Sigmoid colon (tissue), 7 donors: ENCODE results near the gene CD34. TPM values are rescaled to one million over a fixed set of nuclear protein-coding genes. Genes with fewer than 3 reads are reported as not detected.

Experiments
- DNase-seq: peaks from one replicate; pipeline ENCODE4 v3.0.0-alpha.2; 2019
- H3K27ac ChIP-seq, 4 donors: fragments of 200-600 bp; sonication (generic); one replicate each; pipeline ENCODE4 v1.5.1; 2016 to 2019; ENCODE audit warnings: mild to moderate bottlenecking in 1 of 4
- H3K27me3 ChIP-seq, 3 donors: fragments of 200-600 bp; sonication (generic); one replicate each; pipeline ENCODE4 v1.5.1; 2019; ENCODE audit warnings: mild to moderate bottlenecking in 1 of 3
- H3K36me3 ChIP-seq, 4 donors: fragments of 200-600 bp; sonication (generic); one replicate each; pipeline ENCODE4 v1.5.1; 2016 to 2019
- H3K4me1 ChIP-seq, 4 donors: fragments of 200-600 bp; sonication (generic); one replicate each; pipeline ENCODE4 v1.5.1; 2017 to 2019
- H3K4me3 ChIP-seq, 4 donors: fragments of 200-600 bp; sonication (generic); one replicate each; pipeline ENCODE4 v1.5.1; 2017 to 2019; ENCODE audit warnings: mild to moderate bottlenecking in 2 of 4, moderate library complexity in 1 of 4
- H3K9me3 ChIP-seq, 4 donors: fragments of 200-600 bp in 3 of 4; sonication (generic) in 3 of 4; one replicate each; pipeline versions ENCODE4 v1.5.1 to v1.6.1; 2013 to 2019
- CTCF ChIP-seq, 4 experiments: fragments of 450-650 bp in 3 of 4; fragments of 200-600 bp in 1 of 4; IDR thresholded peaks; one replicate each; pipeline ENCODE4 v1.5.1; 2016 to 2019; ENCODE audit warnings: antibody characterized with exemption in 4 of 4, mild to moderate bottlenecking in 3 of 4, moderate library complexity in 2 of 4
- EP300 ChIP-seq, 4 donors: sonication (generic); formaldehyde crosslinking; IDR thresholded peaks; one replicate each; pipeline ENCODE4 v1.6.1; 2017; ENCODE audit warnings: antibody characterized with exemption in 4 of 4
- POLR2A ChIP-seq, 2 donors: fragments of 450-650 bp; IDR thresholded peaks; one replicate each; pipeline ENCODE4 v1.6.1; 2016; ENCODE audit warnings: antibody characterized with exemption in 2 of 2, mild to moderate bottlenecking in 2 of 2, moderate library complexity in 2 of 2
- POLR2AphosphoS5 ChIP-seq, 4 donors: sonication (generic); formaldehyde crosslinking; IDR thresholded peaks; one replicate each; pipeline ENCODE4 v1.6.1; 2017; ENCODE audit warnings: antibody characterized with exemption in 4 of 4
- WGBS, 2 donors: extraction: QIAGEN DNeasy Blood & Tissue Kit; methylation state at CpG; one replicate each; pipeline ENCODE4 v1.1.7; 2013; 5-methylcytosine and 5-hydroxymethylcytosine counted together
- intact Hi-C: fragments of 100-400 bp; cut with DNase I; formaldehyde crosslinking; loops from one replicate; pipeline ENCODE4 v1.15.1; 2023
- polyA plus RNA-seq, 3 donors: library from polyadenylated mRNA; stranded (reverse); fragments of 200-250 nt; gene quantifications; one replicate each; pipeline ENCODE4 v1.2.3, GENCODE V29; 2013
- total RNA-seq, 4 donors: library from RNA; depleted of rRNA; stranded (reverse); fragments of >200 nt; gene quantifications; one replicate each; pipeline ENCODE4 v1.1.0, GENCODE V29; 2016
- donor health status: healthy with polysubstance abuse.
- donor health status: Bipolar disorder and iron deficiency.
- donor health status: healthy.

The CD34 gene
- total and polyA plus RNA-seq, 7 donors: 1.8 to 58.7 (median 15.9) TPM

DNA sequence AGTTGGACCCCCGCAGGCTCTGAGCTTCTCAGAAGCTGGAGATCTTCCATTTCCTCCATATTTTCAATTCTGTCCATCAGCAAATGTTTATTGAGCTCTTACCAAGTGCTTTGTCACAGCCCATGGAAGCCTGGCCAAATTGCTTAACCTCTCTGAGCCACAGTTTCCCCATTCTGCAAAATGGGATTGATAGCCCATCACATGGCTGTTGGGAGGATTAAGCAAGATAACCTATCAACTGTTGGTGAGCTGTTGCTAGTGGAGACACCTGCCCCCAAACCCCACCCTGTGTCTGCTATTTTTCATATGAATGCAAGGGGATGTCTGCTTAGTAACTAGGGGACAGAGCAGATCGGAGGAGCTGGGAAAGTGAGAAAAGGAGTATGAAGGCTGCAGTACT, 38.3 kb downstream of the CD34 start:
- no peak for TF ChIP-seq EP300 (IDR thresholded peaks at IDR 0.05)
- no peak for TF ChIP-seq POLR2AphosphoS5 (IDR thresholded peaks at IDR 0.05)
- no peak for TF ChIP-seq CTCF (IDR thresholded peaks at IDR 0.05)
- TF ChIP-seq POLR2A (IDR thresholded peaks at IDR 0.05): no peak
- no peaks in the 10 kb centered on the region for H3K27me3 ChIP-seq
- H3K36me3 ChIP-seq: no peaks in the 10 kb centered on the region
- peak overlapping the region in 1 of 4 donors; percentile 56 for H3K27ac ChIP-seq
- no peaks in the 10 kb centered on the region for H3K9me3 ChIP-seq
- peaks cover 0 to 19% (median 14%) of the 10 kb centered on the region in 4 donors for H3K4me1 ChIP-seq
- no peak overlapping the region for H3K4me3 ChIP-seq
- WGBS, 2 donors: 91 to 92% methylated on average over 2 of the region's 2 CpGs
- no peak for DNase-seq
- intact Hi-C loops: no loop called here

GRCh38 chr1:207871117-207871649, 39.7 kb downstream of the CD34 start:
- TF ChIP-seq POLR2A (IDR thresholded peaks at IDR 0.05) (no peak), POLR2AphosphoS5 (IDR thresholded peaks at IDR 0.05) (no peak), EP300 (IDR thresholded peaks at IDR 0.05) (no peak), CTCF (IDR thresholded peaks at IDR 0.05) (no peak)
- Histone ChIP-seq H3K27me3 (no peaks in the 10 kb centered on the region), H3K4me3 (no peak overlapping the region), H3K36me3 (no peaks in the 10 kb centered on the region), H3K27ac (peak overlapping the region in 1 of 4 donors; percentile 95), H3K9me3 (no peaks in the 10 kb centered on the region), H3K4me1 (peaks cover 0 to 34% (median 28%) of the 10 kb centered on the region in 4 donors)
- WGBS, 2 donors: 94 to 96% methylated on average over 6 of the region's 6 CpGs
- intact Hi-C loops: no loop called here
- no peak for DNase-seq

GRCh38 chr1:207870306-207871031, 40.5 kb downstream of the CD34 start:
- intact Hi-C loops: no loop called here
- 68 to 82% methylated on average over 4 of the region's 4 CpGs for WGBS, 2 donors

GRCh38 chr1:207869859-207870258, 41.1 kb downstream of the CD34 start:
- no peak overlapping the region for H3K4me3 ChIP-seq
- H3K27ac ChIP-seq: peak overlapping the region; percentile 92 to 96 (median 96)
- H3K4me1 ChIP-seq: peaks cover 0 to 47% (median 41%) of the 10 kb centered on the region in 4 donors
- H3K9me3 ChIP-seq: no peaks in the 10 kb centered on the region
- TF ChIP-seq POLR2AphosphoS5 (IDR thresholded peaks at IDR 0.05) (no peak), EP300 (IDR thresholded peaks at IDR 0.05) (no peak), POLR2A (IDR thresholded peaks at IDR 0.05) (no peak), CTCF (IDR thresholded peaks at IDR 0.05) (no peak)
- WGBS, 2 donors: 21 to 64% methylated on average over 6 of the region's 6 CpGs
- DNase-seq: no peak
- H3K36me3 ChIP-seq: no peaks in the 10 kb centered on the region
- intact Hi-C loops: loop anchor here (1.0 kb wide), 1 partner anchor 42 kb away; no protein-coding TSS in a partner anchor
- no peaks in the 10 kb centered on the region for H3K27me3 ChIP-seq

More at GRCh38 chr1:207870306-207871031, 40.5 kb downstream of the CD34 start:
- Histone ChIP-seq H3K4me1 (peaks cover 0 to 41% (median 35%) of the 10 kb centered on the region in 4 donors), H3K27ac (peak overlapping the region; percentile 29 to 96 (median 96)), H3K9me3 (no peaks in the 10 kb centered on the region), H3K4me3 (no peak overlapping the region), H3K36me3 (no peaks in the 10 kb centered on the region), H3K27me3 (no peaks in the 10 kb centered on the region)
- no peak for TF ChIP-seq CTCF (IDR thresholded peaks at IDR 0.05)
- no peak for DNase-seq
